Suprapubic skin (tissue), 4 donors: ENCODE data around the gene CDK2. TPM values are rescaled to one million over a fixed set of nuclear protein-coding genes. Genes with fewer than 3 reads are reported as not detected.
A peak's percentile ranks its signal among the peaks of the same experiment; 100 is the strongest.

Experiments used
- DNase-seq, 2 donors: peaks; one replicate each; pipeline ENCODE4 v3.0.0-alpha.2; 2019; ENCODE audit warnings: low spot score in 2 of 2
- H3K27ac ChIP-seq: fragments of 200-600 bp; sonication (generic); one replicate; pipeline ENCODE4 v1.5.1; 2019
- H3K27me3 ChIP-seq: fragments of 200-600 bp; sonication (generic); one replicate; pipeline ENCODE4 v1.5.1; 2019
- H3K36me3 ChIP-seq: fragments of 200-600 bp; sonication (generic); one replicate; pipeline ENCODE4 v1.5.1; 2019
- H3K4me1 ChIP-seq: fragments of 200-600 bp; sonication (generic); one replicate; pipeline ENCODE4 v1.5.1; 2019
- H3K4me3 ChIP-seq: fragments of 200-600 bp; sonication (generic); one replicate; pipeline ENCODE4 v1.5.1; 2019; ENCODE audit warnings: mild to moderate bottlenecking
- H3K9me3 ChIP-seq: fragments of 200-600 bp; sonication (generic); one replicate; pipeline ENCODE4 v1.5.1; 2019
- CTCF ChIP-seq, 2 donors: fragments of 200-600 bp in 1 of 2; fragments of 450-650 bp in 1 of 2; sonication (generic) in 1 of 2; IDR thresholded peaks; one replicate each; pipeline ENCODE4 v1.5.1; 2016 to 2019; ENCODE audit warnings: antibody characterized with exemption in 2 of 2, mild to moderate bottlenecking in 1 of 2, moderate library complexity in 1 of 2
- EP300 ChIP-seq: sonication (generic); formaldehyde crosslinking; IDR thresholded peaks from one replicate; pipeline ENCODE4 v1.6.1; 2017; ENCODE audit warnings: antibody characterized with exemption
- POLR2A ChIP-seq, 2 donors: fragments of 450-650 bp; IDR thresholded peaks; one replicate each; pipeline ENCODE4 v1.6.1; 2017; ENCODE audit warnings: antibody characterized with exemption in 2 of 2, mild to moderate bottlenecking in 2 of 2, moderate library complexity in 2 of 2
- POLR2AphosphoS5 ChIP-seq, 3 donors: sonication (generic); formaldehyde crosslinking; IDR thresholded peaks; one replicate each; pipeline ENCODE4 v1.6.1; 2017; ENCODE audit warnings: antibody characterized with exemption in 3 of 3
- WGBS: methylation state at CpG from one replicate; pipeline ENCODE4 v1.1.5; 2018; 5-methylcytosine and 5-hydroxymethylcytosine counted together
- total RNA-seq, 4 donors: library from RNA; depleted of rRNA; stranded (reverse); fragments of >200 nt; gene quantifications; one replicate each; pipeline ENCODE4 v1.1.0, GENCODE V29; 2016

Gene CDK2
- total RNA-seq, 4 donors from 2014 or later, result 18.4 to 33.2 (median 28.6) TPM

DNA sequence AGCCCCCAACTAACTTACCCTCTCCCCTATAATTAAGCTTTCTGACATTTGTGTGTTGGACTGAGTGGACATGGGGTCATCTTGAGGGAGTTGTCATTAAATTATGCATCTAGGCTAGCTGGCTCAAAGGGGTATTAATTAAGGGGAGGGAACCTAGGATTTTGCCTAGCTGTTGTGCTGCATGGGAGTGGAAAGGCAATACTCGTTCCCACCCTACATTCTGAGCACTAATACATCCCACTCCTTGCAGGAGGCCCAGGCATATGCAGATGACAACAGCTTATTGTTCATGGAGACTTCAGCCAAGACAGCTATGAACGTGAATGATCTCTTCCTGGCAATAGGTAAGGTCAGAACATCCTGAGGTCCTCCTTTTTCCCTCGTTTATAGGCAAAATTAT lies 24.5 kb downstream of the CDK2 start:
- TF ChIP-seq CTCF (IDR thresholded peaks at IDR 0.05), result no peak
- no peak for TF ChIP-seq EP300
- TF ChIP-seq POLR2A (IDR thresholded peaks at IDR 0.05), result no peak
- TF ChIP-seq POLR2AphosphoS5 (IDR thresholded peaks at IDR 0.05), result no peak
- Histone ChIP-seq H3K9me3 (no peaks in the 10 kb centered on the region), H3K4me1 (peaks cover 1% of the 10 kb centered on the region), H3K4me3 (no peak overlapping the region), H3K36me3 (peaks cover 76% of the 10 kb centered on the region), H3K27me3 (no peaks in the 10 kb centered on the region), H3K27ac (no peak overlapping the region)
- DNase-seq, result no peak
- 95% methylated on average over 3 of the region's 3 CpGs for WGBS

DNA sequence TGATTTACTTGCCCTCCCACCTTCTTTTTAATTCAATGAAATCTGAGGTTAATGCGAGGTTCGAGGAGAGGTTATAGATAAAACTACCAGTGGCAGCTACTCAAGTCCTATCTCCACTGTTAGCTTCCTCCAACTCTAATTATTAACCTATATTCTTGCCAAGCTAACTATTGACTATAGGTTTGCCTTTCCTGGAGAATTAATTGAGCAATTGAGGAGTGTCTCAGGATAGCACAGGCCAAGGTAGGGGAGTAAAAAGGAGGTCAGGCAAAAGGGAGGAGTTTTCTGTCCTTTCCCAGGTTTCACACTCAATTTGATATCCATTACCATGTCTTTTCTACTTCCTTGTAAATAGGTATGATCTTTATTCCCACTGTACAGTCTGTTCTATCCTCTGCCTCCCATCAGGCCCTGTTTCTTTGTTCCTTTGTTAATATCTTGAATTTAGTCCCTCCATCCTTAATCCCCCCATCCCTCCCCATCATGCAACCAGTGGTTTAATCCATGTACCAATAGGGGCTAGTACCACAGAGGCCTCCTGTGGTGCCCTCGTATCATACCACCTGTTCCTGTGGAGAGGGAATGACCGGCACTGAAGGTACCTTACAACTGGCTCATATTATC lies 26.7 kb downstream of the CDK2 start:
- Histone ChIP-seq H3K27me3 (no peaks in the 10 kb centered on the region), H3K4me1 (peaks cover 15% of the 10 kb centered on the region), H3K4me3 (no peak overlapping the region), H3K27ac (no peak overlapping the region), H3K36me3 (peaks cover 61% of the 10 kb centered on the region), H3K9me3 (no peaks in the 10 kb centered on the region)
- DNase-seq, result no peak
- 83% methylated on average over 4 of the region's 4 CpGs for WGBS
- no peak for TF ChIP-seq EP300
- no peak for TF ChIP-seq POLR2AphosphoS5 (IDR thresholded peaks at IDR 0.05)

DNA sequence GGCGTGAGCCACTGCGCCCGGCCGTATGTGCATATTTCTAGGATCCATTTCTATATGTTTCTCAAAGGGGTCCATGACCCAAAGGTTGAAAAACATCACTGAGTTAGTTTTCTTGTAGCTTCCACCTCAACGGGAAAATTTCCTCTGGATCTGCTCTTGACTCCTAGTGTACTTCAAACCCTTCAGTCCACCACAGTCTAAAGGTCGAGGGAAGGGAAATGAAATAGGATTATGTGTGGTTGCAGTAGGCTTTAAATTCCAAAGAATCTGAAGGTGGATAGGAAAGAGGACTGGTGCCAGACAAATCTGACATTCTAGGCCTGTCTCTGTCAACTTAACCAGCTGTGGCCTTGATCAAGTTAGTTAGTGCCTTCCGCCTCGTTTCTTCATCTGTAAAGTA lies 28.7 kb downstream of the CDK2 start:
- H3K4me1 ChIP-seq, result peaks cover 15% of the 10 kb centered on the region
- no peak for TF ChIP-seq POLR2AphosphoS5 (IDR thresholded peaks at IDR 0.05)
- TF ChIP-seq POLR2A (IDR thresholded peaks at IDR 0.05), result no peak
- no peak for TF ChIP-seq CTCF (IDR thresholded peaks at IDR 0.05)
- no peak for TF ChIP-seq EP300
- H3K27me3 ChIP-seq, result no peaks in the 10 kb centered on the region
- 87% methylated on average over 8 of the region's 8 CpGs for WGBS
- H3K27ac ChIP-seq, result no peak overlapping the region
- DNase-seq, result no peak
- H3K36me3 ChIP-seq, result peaks cover 43% of the 10 kb centered on the region
- H3K4me3 ChIP-seq, result no peak overlapping the region
- H3K9me3 ChIP-seq, result no peaks in the 10 kb centered on the region

DNA sequence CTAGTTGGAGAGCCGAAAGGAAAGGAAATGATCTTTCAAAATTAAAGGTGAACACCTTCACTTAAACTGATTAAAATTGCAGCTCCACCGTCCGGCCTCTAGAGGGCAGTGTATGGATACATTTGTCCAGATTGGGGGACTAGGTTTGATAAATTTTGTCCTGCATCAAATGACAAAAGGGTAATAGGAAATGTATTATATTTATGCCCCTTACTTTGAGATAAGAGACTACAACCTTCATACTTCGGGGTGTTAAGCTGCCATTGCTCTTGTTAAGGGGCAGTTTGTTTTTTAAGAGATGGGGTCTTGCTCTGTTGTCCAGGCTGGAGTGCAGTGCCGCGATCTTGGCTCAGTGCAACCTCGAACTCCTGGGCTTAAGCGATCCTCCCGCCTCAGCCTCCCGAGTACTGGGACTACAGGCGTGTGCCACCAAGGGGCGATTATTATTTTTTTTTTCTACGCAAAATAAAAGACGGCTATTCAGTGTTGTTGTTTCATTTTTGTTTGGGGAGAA lies 29.6 kb downstream of the CDK2 start:
- H3K27me3 ChIP-seq, result no peaks in the 10 kb centered on the region
- peak overlapping the region; percentile 74 for H3K27ac ChIP-seq
- H3K36me3 ChIP-seq, result peaks cover 34% of the 10 kb centered on the region
- DNase-seq, result no peak
- peak; percentile 83 to 84 for TF ChIP-seq CTCF (IDR thresholded peaks at IDR 0.05)
- no peak for TF ChIP-seq POLR2A (IDR thresholded peaks at IDR 0.05)
- no peak for TF ChIP-seq EP300
- H3K4me1 ChIP-seq, result peaks cover 15% of the 10 kb centered on the region
- H3K9me3 ChIP-seq, result no peaks in the 10 kb centered on the region
- 25% methylated on average over 14 of the region's 14 CpGs for WGBS
- H3K4me3 ChIP-seq, result peak overlapping the region; percentile 59

GRCh38 chr12:55996715-55997534 lies 30.3 kb downstream of the CDK2 start, which contains the start of gene SUOX:
TSS of gene SUOX (plus strand) at chr12:55997276. CDS start at chr12:56002222, 4,946 bp downstream.
- Histone ChIP-seq H3K4me3 (peak within 1 kb of the TSS; percentile 59), H3K36me3 (peaks cover 28% of the 10 kb centered on the region), H3K27ac (peak within 1 kb of the TSS; percentile 74), H3K9me3 (no peaks in the 10 kb centered on the region), H3K27me3 (no peaks in the 10 kb centered on the region), H3K4me1 (peaks cover 15% of the 10 kb centered on the region)
- under 1% methylated on average over 26 of the region's 27 CpGs for WGBS
- DNase-seq, result peak; percentile 96 to 98
- no peak for TF ChIP-seq CTCF (IDR thresholded peaks at IDR 0.05)
- peak in 1 of 3 donors; percentile 30 for TF ChIP-seq POLR2AphosphoS5 (IDR thresholded peaks at IDR 0.05)
